KMS-11 (cell line): ENCODE results near the gene GRID2.

Experiments
- H2AFZ ChIP-seq: fragments of 200-600 bp; sonication (generic); 2 replicates; pipeline ENCODE4 v1.6.1; 2016; ENCODE audit warnings: antibody characterized with exemption, mixed run types, low read depth
- H3K27ac ChIP-seq: fragments of 200-600 bp; sonication (generic); 2 replicates; pipeline ENCODE4 v1.6.1; 2016; ENCODE audit warnings: mild to moderate bottlenecking, mixed run types
- H3K27me3 ChIP-seq: fragments of 200-600 bp; sonication (generic); 2 replicates; pipeline ENCODE4 v1.6.1; 2017; ENCODE audit warnings: mild to moderate bottlenecking, low read depth, mixed run types, moderate library complexity; ENCODE audit not compliant: insufficient read depth
- H3K36me3 ChIP-seq: fragments of 200-600 bp; sonication (generic); 2 replicates; pipeline ENCODE4 v1.6.1; 2017; ENCODE audit warnings: mild to moderate bottlenecking, mixed run types; ENCODE audit not compliant: insufficient read depth
- H3K4me1 ChIP-seq: fragments of 200-600 bp; sonication (generic); 2 replicates; pipeline ENCODE4 v1.6.1; 2016; ENCODE audit warnings: mild to moderate bottlenecking, low read depth, mixed run types; ENCODE audit not compliant: poor library complexity, severe bottlenecking
- H3K4me2 ChIP-seq: fragments of 200-600 bp; sonication (generic); 2 replicates; pipeline ENCODE4 v1.7.0; 2016; ENCODE audit warnings: mild to moderate bottlenecking, mixed run types
- H3K4me3 ChIP-seq: fragments of 200-600 bp; sonication (generic); IDR thresholded peaks from 2 replicates; pipeline ENCODE4 v1.6.1; 2017; ENCODE audit warnings: low read depth, low read length, mixed read lengths; ENCODE audit not compliant: insufficient read depth
- H3K79me2 ChIP-seq: fragments of 200-600 bp; sonication (generic); 2 replicates; pipeline ENCODE4 v1.6.1; 2016; ENCODE audit warnings: low read depth, mixed run types; ENCODE audit not compliant: insufficient read depth
- H3K9ac ChIP-seq: fragments of 200-600 bp; sonication (generic); 2 replicates; pipeline ENCODE4 v1.6.1; 2016; ENCODE audit warnings: mild to moderate bottlenecking, mixed run types
- H4K20me1 ChIP-seq: fragments of 200-600 bp; sonication (generic); 2 replicates; pipeline ENCODE4 v1.6.1; 2016; ENCODE audit warnings: mild to moderate bottlenecking, mixed run types; ENCODE audit not compliant: insufficient read depth
- CTCF ChIP-seq: fragments of 200-600 bp; sonication (generic); conservative IDR thresholded peaks from 2 replicates; pipeline ENCODE4 v1.6.1; 2017; ENCODE audit warnings: low read depth, mild to moderate bottlenecking, antibody characterized with exemption, low read length, moderate library complexity, mixed read lengths

GRID2 gene

GRCh38 chr4:92263575-92263974 is 40.2 kb upstream of the GRID2 start:
- Histone ChIP-seq H3K27me3 (no peaks in the 10 kb centered on the region), H3K4me2 (no peak overlapping the region), H3K9ac (no peak overlapping the region), H2AFZ (no peak overlapping the region), H4K20me1 (no peaks in the 10 kb centered on the region), H3K79me2 (no peaks in the 10 kb centered on the region), H3K36me3 (no peaks in the 10 kb centered on the region), H3K4me3 (no peak overlapping the region), H3K4me1 (no peaks in the 10 kb centered on the region), H3K27ac (no peak overlapping the region)
- no peak for TF ChIP-seq CTCF

- Histone ChIP-seq H3K27me3 (no peaks in the 10 kb centered on the region), H3K36me3 (no peaks in the 10 kb centered on the region), H3K4me3 (no peak overlapping the region), H3K79me2 (no peaks in the 10 kb centered on the region), H3K4me1 (no peaks in the 10 kb centered on the region), H2AFZ (no peak overlapping the region), H3K27ac (no peak overlapping the region), H3K4me2 (no peak overlapping the region), H3K9ac (no peak overlapping the region), H4K20me1 (no peaks in the 10 kb centered on the region)
- TF ChIP-seq CTCF, result no peak
These were observed 39.6 kb upstream of the GRID2 start for GRCh38 chr4:92264163-92264562.

- Histone ChIP-seq H3K36me3 (no peaks in the 10 kb centered on the region), H3K4me3 (no peak overlapping the region), H3K27me3 (no peaks in the 10 kb centered on the region), H3K27ac (no peak overlapping the region), H2AFZ (no peak overlapping the region), H3K4me2 (no peak overlapping the region), H3K9ac (no peak overlapping the region), H3K79me2 (no peaks in the 10 kb centered on the region), H4K20me1 (no peaks in the 10 kb centered on the region), H3K4me1 (no peaks in the 10 kb centered on the region)
- TF ChIP-seq CTCF, result no peak
These were observed 38.7 kb upstream of the GRID2 start for GRCh38 chr4:92265021-92265420.

- Histone ChIP-seq H3K4me3 (no peak overlapping the region), H3K79me2 (no peaks in the 10 kb centered on the region), H3K36me3 (no peaks in the 10 kb centered on the region), H3K27ac (no peak overlapping the region), H4K20me1 (no peaks in the 10 kb centered on the region), H2AFZ (no peak overlapping the region), H3K9ac (no peak overlapping the region), H3K4me1 (no peaks in the 10 kb centered on the region), H3K27me3 (no peaks in the 10 kb centered on the region), H3K4me2 (no peak overlapping the region)
- TF ChIP-seq CTCF, result no peak
These were observed 38.0 kb upstream of the GRID2 start for GRCh38 chr4:92265798-92266197.

GRCh38 chr4:92266521-92266920 is 37.2 kb upstream of the GRID2 start:
- no peak for TF ChIP-seq CTCF
- no peaks in the 10 kb centered on the region for H3K36me3 ChIP-seq
- no peaks in the 10 kb centered on the region for H3K4me1 ChIP-seq
- H4K20me1 ChIP-seq, result no peaks in the 10 kb centered on the region
- no peak overlapping the region for H3K4me3 ChIP-seq
- no peak overlapping the region for H2AFZ ChIP-seq
- H3K4me2 ChIP-seq, result no peak overlapping the region
- H3K9ac ChIP-seq, result no peak overlapping the region
- no peak overlapping the region for H3K27ac ChIP-seq
- no peaks in the 10 kb centered on the region for H3K79me2 ChIP-seq
- no peaks in the 10 kb centered on the region for H3K27me3 ChIP-seq
